PFSK-1 (cell line): ENCODE results near the gene CMTM3.

Experiments used
- FOXP2 ChIP-seq: optimal IDR thresholded peaks from 2 replicates; pipeline ENCODE3; 2011; ENCODE audit warnings: borderline replicate concordance, control low read depth, inconsistent platforms; ENCODE audit not compliant: insufficient read depth; ENCODE audit errors: extremely low read length, extremely low read depth
- POLR2AphosphoS5 ChIP-seq: IDR thresholded peaks from 2 replicates; pipeline ENCODE4 v1.6.1; 2012; ENCODE audit warnings: low read depth, mild to moderate bottlenecking, control low read depth, low read length, moderate library complexity
- SIN3A ChIP-seq: IDR thresholded peaks from 2 replicates; pipeline ENCODE4 v1.6.1; 2012; ENCODE audit warnings: mild to moderate bottlenecking, low read length, moderate library complexity, borderline replicate concordance; ENCODE audit not compliant: insufficient read depth
- TAF1 ChIP-seq: IDR thresholded peaks from 2 replicates; pipeline ENCODE4 v1.6.1; 2012; ENCODE audit warnings: low read length, control low read depth, borderline replicate concordance; ENCODE audit not compliant: insufficient read depth
- TF ChIP-seq, protein P1 (sequence below), 2 experiments: IDR thresholded peaks; 2 replicates each; pipeline versions ENCODE4 v1.6.1 to v1.8.0; 2011 to 2012; ENCODE audit warnings: low read depth in 2 of 2, low read length in 2 of 2, control low read depth in 1 of 2, inconsistent platforms in 1 of 2, mild to moderate bottlenecking in 1 of 2, moderate library complexity in 1 of 2; ENCODE audit not compliant: insufficient read depth in 1 of 2

Gene CMTM3

DNA sequence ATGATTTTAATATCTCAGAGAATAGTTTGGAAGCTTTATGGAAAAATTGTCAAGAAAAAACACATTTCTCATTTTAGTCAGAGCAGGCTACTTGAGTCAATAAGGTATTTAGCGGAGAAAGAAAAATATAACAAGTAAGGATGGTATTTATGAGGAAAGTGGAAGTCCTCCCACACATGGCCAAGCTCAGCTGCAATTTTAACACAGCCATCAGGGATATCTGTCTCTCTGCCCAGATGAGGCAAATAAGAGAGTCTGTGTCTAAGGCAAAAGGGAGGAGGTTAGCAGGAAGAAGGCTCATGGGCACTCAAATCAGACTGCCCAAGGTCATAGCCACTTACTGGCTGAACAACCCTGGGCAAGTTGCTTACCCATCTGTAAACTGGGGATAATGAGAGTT lies 30.4 kb upstream of the CMTM3 start:
- no peak for TF ChIP-seq FOXP2
- no peak for TF ChIP-seq SIN3A

DNA sequence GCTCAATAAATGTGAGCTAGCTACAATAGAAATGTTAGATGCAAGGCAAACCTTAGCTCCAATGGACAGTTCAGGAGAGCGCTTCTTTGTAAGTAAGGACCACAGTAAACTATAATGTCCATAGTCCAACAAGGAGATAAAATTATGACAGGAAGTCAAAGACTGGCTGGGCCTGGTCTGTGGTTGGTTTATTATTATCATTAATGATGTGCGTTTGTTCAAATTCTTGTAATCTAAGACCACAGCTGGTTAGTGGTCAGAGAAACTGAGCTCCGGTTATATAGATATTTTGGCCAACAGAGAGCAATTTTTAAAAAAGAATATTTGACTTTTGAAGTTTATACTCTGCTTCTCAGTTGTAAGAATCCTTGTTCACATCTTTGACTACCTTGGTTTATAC lies 30.0 kb upstream of the CMTM3 start:
- no peak for TF ChIP-seq POLR2AphosphoS5
- TF ChIP-seq FOXP2, result no peak
- no peak for TF ChIP-seq SIN3A
- no peak for TF ChIP-seq TAF1
- TF ChIP-seq, protein P1, sequence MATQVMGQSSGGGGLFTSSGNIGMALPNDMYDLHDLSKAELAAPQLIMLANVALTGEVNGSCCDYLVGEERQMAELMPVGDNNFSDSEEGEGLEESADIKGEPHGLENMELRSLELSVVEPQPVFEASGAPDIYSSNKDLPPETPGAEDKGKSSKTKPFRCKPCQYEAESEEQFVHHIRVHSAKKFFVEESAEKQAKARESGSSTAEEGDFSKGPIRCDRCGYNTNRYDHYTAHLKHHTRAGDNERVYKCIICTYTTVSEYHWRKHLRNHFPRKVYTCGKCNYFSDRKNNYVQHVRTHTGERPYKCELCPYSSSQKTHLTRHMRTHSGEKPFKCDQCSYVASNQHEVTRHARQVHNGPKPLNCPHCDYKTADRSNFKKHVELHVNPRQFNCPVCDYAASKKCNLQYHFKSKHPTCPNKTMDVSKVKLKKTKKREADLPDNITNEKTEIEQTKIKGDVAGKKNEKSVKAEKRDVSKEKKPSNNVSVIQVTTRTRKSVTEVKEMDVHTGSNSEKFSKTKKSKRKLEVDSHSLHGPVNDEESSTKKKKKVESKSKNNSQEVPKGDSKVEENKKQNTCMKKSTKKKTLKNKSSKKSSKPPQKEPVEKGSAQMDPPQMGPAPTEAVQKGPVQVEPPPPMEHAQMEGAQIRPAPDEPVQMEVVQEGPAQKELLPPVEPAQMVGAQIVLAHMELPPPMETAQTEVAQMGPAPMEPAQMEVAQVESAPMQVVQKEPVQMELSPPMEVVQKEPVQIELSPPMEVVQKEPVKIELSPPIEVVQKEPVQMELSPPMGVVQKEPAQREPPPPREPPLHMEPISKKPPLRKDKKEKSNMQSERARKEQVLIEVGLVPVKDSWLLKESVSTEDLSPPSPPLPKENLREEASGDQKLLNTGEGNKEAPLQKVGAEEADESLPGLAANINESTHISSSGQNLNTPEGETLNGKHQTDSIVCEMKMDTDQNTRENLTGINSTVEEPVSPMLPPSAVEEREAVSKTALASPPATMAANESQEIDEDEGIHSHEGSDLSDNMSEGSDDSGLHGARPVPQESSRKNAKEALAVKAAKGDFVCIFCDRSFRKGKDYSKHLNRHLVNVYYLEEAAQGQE (IDR thresholded peaks at IDR 0.05; ENCODE audit: insufficient read depth in 1 of 2, low read depth in 2 of 2, low read length in 2 of 2), result no peak

DNA sequence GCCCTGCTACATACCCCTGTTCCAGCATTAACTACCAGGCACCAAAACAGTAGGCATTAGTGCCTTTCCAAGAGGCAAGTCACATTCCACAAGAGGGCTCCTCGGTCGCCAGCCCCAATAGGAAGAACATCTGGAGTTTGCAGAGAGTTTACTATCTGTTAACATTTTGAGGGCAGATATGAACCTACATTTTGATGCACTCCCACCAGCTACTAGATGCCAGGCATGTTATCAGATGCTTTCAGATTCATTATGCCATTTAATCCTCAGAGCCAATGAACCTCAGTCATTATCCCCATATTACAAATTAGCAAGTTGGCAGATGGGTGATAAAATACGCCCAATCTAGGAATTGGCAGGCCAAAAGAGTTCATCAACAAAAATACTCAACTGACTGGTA lies 29.4 kb upstream of the CMTM3 start:
- TF ChIP-seq, protein P1 (IDR thresholded peaks at IDR 0.05; ENCODE audit: insufficient read depth in 1 of 2, low read depth in 2 of 2, low read length in 2 of 2), result no peak
- TF ChIP-seq TAF1 (no peak), SIN3A (no peak), FOXP2 (no peak), POLR2AphosphoS5 (no peak)

DNA sequence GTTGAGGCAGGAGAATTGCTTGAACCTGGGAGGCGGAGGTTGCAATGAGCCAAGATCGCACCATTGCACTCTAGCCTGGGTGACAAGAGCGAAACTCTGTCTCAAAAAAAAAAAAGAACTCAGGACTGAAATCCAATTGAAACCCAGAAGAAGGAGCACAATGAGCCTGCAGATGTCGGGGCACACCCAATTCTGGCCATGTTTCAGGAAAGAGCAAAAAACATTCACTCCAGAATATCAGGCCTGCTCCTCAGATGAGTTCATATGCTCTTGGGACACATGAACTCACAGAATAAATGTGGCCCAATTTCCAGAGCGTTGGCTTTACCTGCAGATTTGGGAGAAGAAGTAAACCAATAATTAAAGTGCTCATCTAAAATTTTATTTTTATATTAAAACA lies 28.2 kb upstream of the CMTM3 start:
- no peak for TF ChIP-seq SIN3A
- TF ChIP-seq FOXP2, result no peak
- TF ChIP-seq TAF1, result no peak
- TF ChIP-seq, protein P1 (IDR thresholded peaks at IDR 0.05; ENCODE audit: insufficient read depth in 1 of 2, low read depth in 2 of 2, low read length in 2 of 2), result no peak
- no peak for TF ChIP-seq POLR2AphosphoS5

DNA sequence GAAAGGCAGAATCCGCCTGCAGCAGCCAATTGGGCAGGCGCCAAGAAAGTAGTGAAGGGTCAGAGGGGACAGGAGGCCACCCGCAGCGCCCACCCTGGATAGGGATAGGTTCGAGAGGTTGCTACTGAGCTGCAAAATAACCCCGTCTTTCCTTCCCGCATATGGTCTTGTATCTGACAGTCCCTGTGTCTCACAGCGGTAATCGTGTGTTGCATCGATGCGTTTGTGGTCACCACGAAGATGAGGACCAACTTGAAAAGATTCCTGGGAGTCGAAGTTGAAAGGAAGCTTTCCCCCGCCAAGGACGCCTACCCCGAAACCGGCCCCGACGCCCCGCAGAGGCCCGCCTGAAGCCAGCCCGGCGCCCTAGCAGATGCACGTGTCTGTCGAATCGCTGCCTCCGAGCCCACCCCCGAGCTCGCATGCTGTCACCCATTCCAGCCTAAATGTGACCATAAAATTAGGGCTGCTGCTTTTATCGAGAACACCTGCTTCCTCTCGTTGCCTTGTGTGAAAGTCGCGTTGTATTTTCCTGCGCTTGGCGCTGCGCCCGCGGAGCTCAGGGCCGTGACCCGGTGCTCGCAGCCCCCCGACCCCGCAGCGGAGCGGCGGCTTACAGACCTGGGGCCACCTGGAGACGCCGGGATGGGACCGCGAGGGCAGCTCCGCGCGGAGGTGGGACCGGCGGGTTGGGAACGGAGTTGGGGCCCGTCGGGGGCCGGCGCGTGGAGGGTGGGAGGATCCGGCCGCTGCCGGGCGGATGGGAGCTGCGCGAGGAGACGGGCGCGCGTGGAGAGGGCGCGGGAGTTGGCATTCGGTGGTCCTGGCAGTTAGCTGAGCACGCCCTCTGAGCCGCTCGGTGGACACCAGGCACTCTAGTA lies 25.6 kb upstream of the CMTM3 start, which contains the start of gene CMTM2:
Gene CMTM2, plus strand, starts transcription at position 813 of the 881 bp plus-strand sequence. CDS start 145 bp downstream, outside the sequence.
- no peak for TF ChIP-seq SIN3A
- TF ChIP-seq, protein P1 (IDR thresholded peaks at IDR 0.05; ENCODE audit: insufficient read depth in 1 of 2, low read depth in 2 of 2, low read length in 2 of 2), result no peak
- TF ChIP-seq TAF1, result no peak
- TF ChIP-seq POLR2AphosphoS5, result no peak
- no peak for TF ChIP-seq FOXP2
